ENCODE measurements around the gene CWF19L2. TPM values are rescaled to one million over a fixed set of nuclear protein-coding genes. Genes with fewer than 3 reads are reported as not detected.
"Not testable (repeated sequence)": the region's sequence is repeated elsewhere in the genome, so short reads cannot be mapped to it uniquely, and the experiment has no call there.

Gene CWF19L2
- polyA plus RNA-seq (2013, experiment 1 of 2; ENCODE audit: insufficient read length): 5.5 TPM
- 6.6 TPM for polyA plus RNA-seq (2013, experiment 2 of 2; ENCODE audit: insufficient read length)

GRCh38 chr11:107457558-107458271, at the start of gene CWF19L2:
CWF19L2 (minus strand) TSS chr11:107457825; CDS start chr11:107457816, 9 bp downstream.
- peak; percentile 95 for DNase-seq

- no peak for DNase-seq
Observed at GRCh38 chr11:107505647-107506225, 48.1 kb upstream of the CWF19L2 start.

GRCh38 chr11:107504981-107505380, 47.4 kb upstream of the CWF19L2 start:
- no peak for DNase-seq

GRCh38 chr11:107501713-107502112, 44.1 kb upstream of the CWF19L2 start:
- no peak for DNase-seq

GRCh38 chr11:107497371-107497770, 39.7 kb upstream of the CWF19L2 start:
- not testable (repeated sequence) for DNase-seq

- DNase-seq: peak; percentile 5
Observed at GRCh38 chr11:107496011-107496410, 38.4 kb upstream of the CWF19L2 start.

GRCh38 chr11:107494055-107494454, 36.4 kb upstream of the CWF19L2 start:
- DNase-seq: no peak

GRCh38 chr11:107493117-107493516, 35.5 kb upstream of the CWF19L2 start:
- peak; percentile 28 for DNase-seq

GRCh38 chr11:107490836-107491235, 33.2 kb upstream of the CWF19L2 start:
- no peak for DNase-seq

GRCh38 chr11:107482234-107482633, 24.6 kb upstream of the CWF19L2 start:
- DNase-seq: no peak

GRCh38 chr11:107478922-107479321, 21.3 kb upstream of the CWF19L2 start:
- no peak for DNase-seq

GRCh38 chr11:107477820-107478219, 20.2 kb upstream of the CWF19L2 start:
- DNase-seq: no peak

- DNase-seq: no peak
Observed at GRCh38 chr11:107473792-107474191, 16.2 kb upstream of the CWF19L2 start.

GRCh38 chr11:107472966-107473365, 15.3 kb upstream of the CWF19L2 start:
- DNase-seq: no peak

GRCh38 chr11:107468596-107468995, 11.0 kb upstream of the CWF19L2 start:
- peak; percentile 20 for DNase-seq

GRCh38 chr11:107467696-107468095, 10.1 kb upstream of the CWF19L2 start:
- no peak for DNase-seq

GRCh38 chr11:107466275-107466866, 8.7 kb upstream of the CWF19L2 start:
- DNase-seq: not testable (repeated sequence)

GRCh38 chr11:107457205-107457557, 444 bp downstream of the CWF19L2 start:
- DNase-seq: peak; percentile 2

GRCh38 chr11:107453594-107454286, 3.9 kb downstream of the CWF19L2 start:
- no peak for DNase-seq

- no peak for DNase-seq
Observed at GRCh38 chr11:107446822-107447431, 10.7 kb downstream of the CWF19L2 start.

- DNase-seq: no peak
Observed at GRCh38 chr11:107442715-107443215, 14.9 kb downstream of the CWF19L2 start.

- no peak for DNase-seq
Observed at GRCh38 chr11:107439586-107440167, 17.9 kb downstream of the CWF19L2 start.
